Stomach (tissue), 9 donors: Measurements from ENCODE around the gene MRPS15. TPM values are rescaled to one million over a fixed set of nuclear protein-coding genes. Genes with fewer than 3 reads are reported as not detected.
A peak's percentile ranks its signal among the peaks of the same experiment; 100 is the strongest.

Experiments
- DNase-seq, 2 donors: peaks; one replicate each; pipeline versions ENCODE4 v3.0.0 to v3.0.0-alpha.2; 2013 to 2019
- H3K27ac ChIP-seq, 5 donors: fragments of 200-600 bp in 4 of 5; sonication (generic) in 4 of 5; one replicate each; pipeline ENCODE4 v1.5.1; 2013 to 2019; ENCODE audit warnings: mild to moderate bottlenecking in 1 of 5, moderate library complexity in 1 of 5
- H3K27me3 ChIP-seq, 3 donors: fragments of 200-600 bp; sonication (generic); one replicate each; pipeline ENCODE4 v1.5.1; 2017 to 2019; ENCODE audit warnings: mixed run types in 1 of 3
- H3K36me3 ChIP-seq, 4 donors: fragments of 200-600 bp; sonication (generic); 1 replicate in 3 of 4; 2 replicates in 1 of 4; pipeline ENCODE4 v1.5.1; 2016 to 2019
- H3K4me1 ChIP-seq, 4 donors: fragments of 200-600 bp; sonication (generic); one replicate each; pipeline ENCODE4 v1.5.1; 2016 to 2019
- H3K4me3 ChIP-seq, 4 donors: fragments of 200-600 bp; sonication (generic) in 3 of 4; one replicate each; pipeline ENCODE4 v1.5.1; 2016 to 2019; ENCODE audit warnings: mild to moderate bottlenecking in 1 of 4
- H3K9me3 ChIP-seq, 4 donors: fragments of 200-600 bp; sonication (generic); one replicate each; pipeline ENCODE4 v1.5.1; 2016 to 2019
- CTCF ChIP-seq, 7 experiments: fragments of 450-650 bp in 4 of 7; fragments of 200-600 bp in 3 of 7; sonication (generic) in 3 of 7; IDR thresholded peaks; one replicate each; pipeline ENCODE4 v1.5.1; 2016 to 2019; ENCODE audit warnings: antibody characterized with exemption in 7 of 7, control low read depth in 2 of 7, mild to moderate bottlenecking in 1 of 7
- EP300 ChIP-seq: sonication (generic); formaldehyde crosslinking; IDR thresholded peaks from one replicate; pipeline ENCODE4 v1.6.1; 2017; ENCODE audit warnings: antibody characterized with exemption
- POLR2A ChIP-seq, 4 donors: fragments of 450-650 bp; IDR thresholded peaks; one replicate each; pipeline ENCODE4 v1.6.1; 2016; ENCODE audit warnings: antibody characterized with exemption in 4 of 4, control low read depth in 2 of 4, mild to moderate bottlenecking in 1 of 4, moderate library complexity in 1 of 4
- POLR2AphosphoS5 ChIP-seq, 3 donors: sonication (generic); formaldehyde crosslinking; IDR thresholded peaks; one replicate each; pipeline ENCODE4 v1.6.1; 2016; ENCODE audit warnings: antibody characterized with exemption in 3 of 3
- WGBS, 5 donors: extraction: QIAGEN DNeasy Blood & Tissue Kit in 3 of 5; methylation state at CpG; one replicate each; pipeline versions ENCODE4 v1.1.5 to v1.1.7; 2013 to 2018; 5-methylcytosine and 5-hydroxymethylcytosine counted together
- intact Hi-C: fragments of 100-400 bp; cut with DNase I; formaldehyde crosslinking; loops from one replicate; pipeline ENCODE4 v1.15.1; 2023; ENCODE audit warnings: low total_unique reads
- polyA plus RNA-seq, 3 donors: library from polyadenylated mRNA; stranded (reverse); fragments of 200-250 nt; gene quantifications; one replicate each; pipeline ENCODE4 v1.2.3, GENCODE V29; 2013
- total RNA-seq, 5 donors: library from RNA; depleted of rRNA; stranded (reverse); fragments of >200 nt; gene quantifications; one replicate each; pipeline versions ENCODE4 v1.1.0 to v1.2.3, GENCODE V29; 2014 to 2016
- donor health status: healthy with polysubstance abuse.
- donor health status: Bipolar disorder and iron deficiency.
- donor health status: healthy.

The MRPS15 gene
- total and polyA plus RNA-seq, 8 donors: 21.9 to 163 (median 91.9) TPM

- 63 to 79% (median 75%) methylated on average over 1 of the region's 1 CpG for WGBS, 5 donors
- DNase-seq: no peak
- intact Hi-C loops: no loop called here
- no peaks in the 10 kb centered on the region for H3K27me3 ChIP-seq
- H3K4me1 ChIP-seq: peaks cover 0 to 30% (median 7%) of the 10 kb centered on the region in 4 donors
- no peaks in the 10 kb centered on the region for H3K9me3 ChIP-seq
- no peak for TF ChIP-seq CTCF (IDR thresholded peaks at IDR 0.05)
- no peak for TF ChIP-seq EP300
- no peak for TF ChIP-seq POLR2AphosphoS5 (IDR thresholded peaks at IDR 0.05)
- TF ChIP-seq POLR2A (IDR thresholded peaks at IDR 0.05): no peak
- H3K36me3 ChIP-seq: peaks cover 36 to 69% (median 64%) of the 10 kb centered on the region in 4 donors
- no peak overlapping the region for H3K27ac ChIP-seq
- no peak overlapping the region for H3K4me3 ChIP-seq
These were observed 8.8 kb downstream of the MRPS15 start for GRCh38 chr1:36455386-36455785.

GRCh38 chr1:36453600-36454388 is 10.4 kb downstream of the MRPS15 start:
- WGBS, 5 donors: 92 to 98% (median 94%) methylated on average over 6 of the region's 6 CpGs
- DNase-seq: no peak
- no peak for TF ChIP-seq POLR2A (IDR thresholded peaks at IDR 0.05)
- no peak for TF ChIP-seq POLR2AphosphoS5 (IDR thresholded peaks at IDR 0.05)
- TF ChIP-seq EP300: no peak
- no peak for TF ChIP-seq CTCF (IDR thresholded peaks at IDR 0.05)
- Histone ChIP-seq H3K27ac (no peak overlapping the region), H3K9me3 (no peaks in the 10 kb centered on the region), H3K36me3 (peaks cover 30 to 53% (median 48%) of the 10 kb centered on the region in 4 donors), H3K27me3 (no peaks in the 10 kb centered on the region), H3K4me3 (no peak overlapping the region), H3K4me1 (peaks cover 6 to 39% (median 16%) of the 10 kb centered on the region in 4 donors)
- intact Hi-C loops: no loop called here

- no peak for TF ChIP-seq CTCF (IDR thresholded peaks at IDR 0.05)
- TF ChIP-seq EP300: no peak
- TF ChIP-seq POLR2AphosphoS5 (IDR thresholded peaks at IDR 0.05): no peak
- TF ChIP-seq POLR2A (IDR thresholded peaks at IDR 0.05): no peak
- Histone ChIP-seq H3K4me3 (no peak overlapping the region), H3K9me3 (no peaks in the 10 kb centered on the region), H3K27ac (no peak overlapping the region), H3K4me1 (peaks cover 6 to 39% (median 16%) of the 10 kb centered on the region in 4 donors), H3K27me3 (no peaks in the 10 kb centered on the region), H3K36me3 (peaks cover 28 to 46% (median 40%) of the 10 kb centered on the region in 4 donors)
- 87 to 93% (median 88%) methylated on average over 3 of the region's 3 CpGs for WGBS, 5 donors
- no peak for DNase-seq
- intact Hi-C loops: no loop called here
These were observed 11.1 kb downstream of the MRPS15 start for GRCh38 chr1:36453051-36453450.

GRCh38 chr1:36450919-36451305 is 13.3 kb downstream of the MRPS15 start:
- no peak for TF ChIP-seq POLR2A (IDR thresholded peaks at IDR 0.05)
- TF ChIP-seq CTCF (IDR thresholded peaks at IDR 0.05): no peak
- TF ChIP-seq EP300: no peak
- TF ChIP-seq POLR2AphosphoS5 (IDR thresholded peaks at IDR 0.05): no peak
- H3K36me3 ChIP-seq: peaks cover 11 to 25% (median 19%) of the 10 kb centered on the region in 4 donors
- H3K4me3 ChIP-seq: peak overlapping the region; percentile 59 to 90 (median 66)
- H3K4me1 ChIP-seq: peaks cover 6 to 32% (median 16%) of the 10 kb centered on the region in 4 donors
- no peaks in the 10 kb centered on the region for H3K27me3 ChIP-seq
- no peaks in the 10 kb centered on the region for H3K9me3 ChIP-seq
- intact Hi-C loops: no loop called here
- 26 to 43% (median 39%) methylated on average over 18 of the region's 18 CpGs for WGBS, 5 donors
- peak overlapping the region; percentile 93 to 98 (median 95) for H3K27ac ChIP-seq
- no peak for DNase-seq
